Gastrocnemius medialis (tissue), 4 donors: ENCODE measurements around the gene SHKBP1.

ENCODE experiments used
- POLR2A ChIP-seq, 2 donors: fragments of 450-650 bp; IDR thresholded peaks; one replicate each; pipeline ENCODE4 v1.6.1; 2017; ENCODE audit warnings: antibody characterized with exemption in 2 of 2, mild to moderate bottlenecking in 2 of 2, moderate library complexity in 2 of 2
- TF ChIP-seq, protein P1 (sequence below), 5 experiments: fragments of 450-650 bp in 3 of 5; fragments of 200-600 bp in 2 of 5; sonication (generic) in 2 of 5; IDR thresholded peaks in 4 of 5; conservative IDR thresholded peaks in 1 of 5; 1 replicate in 4 of 5; 2 replicates in 1 of 5; pipeline ENCODE4 v1.5.1; 2016 to 2019; ENCODE audit warnings: antibody characterized with exemption in 5 of 5, mild to moderate bottlenecking in 3 of 5, moderate library complexity in 3 of 5

- TF ChIP-seq, protein P1, sequence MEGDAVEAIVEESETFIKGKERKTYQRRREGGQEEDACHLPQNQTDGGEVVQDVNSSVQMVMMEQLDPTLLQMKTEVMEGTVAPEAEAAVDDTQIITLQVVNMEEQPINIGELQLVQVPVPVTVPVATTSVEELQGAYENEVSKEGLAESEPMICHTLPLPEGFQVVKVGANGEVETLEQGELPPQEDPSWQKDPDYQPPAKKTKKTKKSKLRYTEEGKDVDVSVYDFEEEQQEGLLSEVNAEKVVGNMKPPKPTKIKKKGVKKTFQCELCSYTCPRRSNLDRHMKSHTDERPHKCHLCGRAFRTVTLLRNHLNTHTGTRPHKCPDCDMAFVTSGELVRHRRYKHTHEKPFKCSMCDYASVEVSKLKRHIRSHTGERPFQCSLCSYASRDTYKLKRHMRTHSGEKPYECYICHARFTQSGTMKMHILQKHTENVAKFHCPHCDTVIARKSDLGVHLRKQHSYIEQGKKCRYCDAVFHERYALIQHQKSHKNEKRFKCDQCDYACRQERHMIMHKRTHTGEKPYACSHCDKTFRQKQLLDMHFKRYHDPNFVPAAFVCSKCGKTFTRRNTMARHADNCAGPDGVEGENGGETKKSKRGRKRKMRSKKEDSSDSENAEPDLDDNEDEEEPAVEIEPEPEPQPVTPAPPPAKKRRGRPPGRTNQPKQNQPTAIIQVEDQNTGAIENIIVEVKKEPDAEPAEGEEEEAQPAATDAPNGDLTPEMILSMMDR (IDR thresholded peaks at IDR 0.05 in 4 of 5, conservative IDR thresholded peaks at IDR 0.05 in 1 of 5), result no peak
- no peak for TF ChIP-seq POLR2A (IDR thresholded peaks at IDR 0.05)
Observed at GRCh38 chr19:40629346-40629745, 52.7 kb downstream of the SHKBP1 start.
